Measurements from ENCODE around the gene TNFRSF13B.
"Not testable (repeated sequence)": the region's sequence is repeated elsewhere in the genome, so short reads cannot be mapped to it uniquely, and the experiment has no call there.

TNFRSF13B gene

DNA sequence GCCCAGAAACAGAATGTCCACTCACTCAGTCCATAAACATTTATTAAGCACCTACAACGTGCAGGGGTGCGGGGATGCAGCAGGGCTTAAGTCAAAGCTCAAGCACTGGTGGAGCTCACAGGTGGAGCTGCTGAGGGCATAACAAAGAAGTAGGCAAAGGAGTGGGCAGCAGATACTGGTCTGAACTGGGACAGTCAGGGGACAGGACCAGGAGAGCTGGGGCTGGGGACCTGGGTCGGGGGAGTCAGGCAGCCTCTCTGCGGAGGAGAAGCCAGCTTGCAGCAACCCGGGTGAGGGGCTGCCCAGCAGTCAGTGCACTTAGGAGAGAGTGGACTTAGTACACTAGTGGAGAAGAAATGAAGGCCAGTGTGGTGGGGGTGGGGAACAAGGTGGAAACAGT lies 10.0 kb upstream of the TNFRSF13B start:
- Histone ChIP-seq H4K20me1 (ENCODE audit: insufficient read depth, low read length) (no peaks in the 10 kb centered on the region), H3K4me1 (ENCODE audit: low read length) (peaks cover 94% of the 10 kb centered on the region), H3K36me3 (replicated peaks; ENCODE audit: low read depth, low read length) (no peaks in the 10 kb centered on the region), H3K27ac (ENCODE audit: low read length) (no peak overlapping the region), H3K4me2 (ENCODE audit: low read length) (no peak overlapping the region), H3K4me3 (ENCODE audit: low read length) (no peak overlapping the region), H3K79me2 (ENCODE audit: low read length) (no peaks in the 10 kb centered on the region), H3K9me3 (ENCODE audit: insufficient read depth, low read length) (no peaks in the 10 kb centered on the region), H3K27me3 (ENCODE audit: low read depth, low read length) (no peaks in the 10 kb centered on the region), H2AFZ (ENCODE audit: low read depth, low read length) (no peak overlapping the region), H3K9ac (ENCODE audit: low read length) (no peak overlapping the region)
- TF ChIP-seq CTCF (IDR thresholded peaks at IDR 0.05; ENCODE audit: low read depth, low read length) (no peak), EZH2phosphoT487 (IDR thresholded peaks at IDR 0.05; ENCODE audit: low read depth) (no peak)

- Histone ChIP-seq H3K4me1 (ENCODE audit: low read length) (peaks cover 93% of the 10 kb centered on the region), H3K9me3 (ENCODE audit: insufficient read depth, low read length) (no peaks in the 10 kb centered on the region), H2AFZ (ENCODE audit: low read depth, low read length) (no peak overlapping the region; the same call in 1 of the 2 replicates), H3K4me3 (ENCODE audit: low read length) (peak overlapping the region; percentile 37; the same call in 1 of the 2 replicates), H3K27ac (ENCODE audit: low read length) (peak overlapping the region; percentile 46), H3K4me2 (ENCODE audit: low read length) (peak overlapping the region; percentile 56), H4K20me1 (ENCODE audit: insufficient read depth, low read length) (no peaks in the 10 kb centered on the region), H3K27me3 (ENCODE audit: low read depth, low read length) (no peaks in the 10 kb centered on the region), H3K9ac (ENCODE audit: low read length) (peak overlapping the region; percentile 25; the same call in 1 of the 2 replicates), H3K79me2 (ENCODE audit: low read length) (no peaks in the 10 kb centered on the region), H3K36me3 (replicated peaks; ENCODE audit: low read depth, low read length) (no peaks in the 10 kb centered on the region)
- TF ChIP-seq CTCF (IDR thresholded peaks at IDR 0.05; ENCODE audit: low read depth, low read length) (no peak), EZH2phosphoT487 (IDR thresholded peaks at IDR 0.05; ENCODE audit: low read depth) (no peak)
Observed at GRCh38 chr17:16980813-16981731, 9.2 kb upstream of the TNFRSF13B start.

DNA sequence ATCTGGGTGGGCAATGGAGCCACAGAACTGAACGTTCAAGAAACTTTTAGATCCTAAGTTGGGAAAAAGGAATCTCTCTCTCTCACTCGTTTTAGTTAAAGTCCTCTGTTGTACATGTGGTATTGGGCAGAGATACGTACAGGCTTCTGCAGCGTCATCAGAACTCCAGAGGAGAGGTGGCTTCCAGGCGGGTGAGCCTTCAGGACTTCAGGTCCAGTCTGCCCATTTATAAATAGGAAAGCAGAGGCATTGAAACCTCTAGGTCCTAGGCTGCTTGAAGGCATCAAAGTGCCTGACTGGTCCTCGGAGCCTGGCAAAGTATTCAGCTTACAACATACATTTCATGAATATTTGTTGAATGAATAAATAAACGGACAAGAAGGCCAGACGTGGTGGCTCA lies 8.1 kb upstream of the TNFRSF13B start:
- Histone ChIP-seq H3K36me3 (replicated peaks; ENCODE audit: low read depth, low read length) (no peaks in the 10 kb centered on the region), H3K4me2 (ENCODE audit: low read length) (peak overlapping the region; percentile 16; the same call in 1 of the 2 replicates), H3K4me1 (ENCODE audit: low read length) (peaks cover 93% of the 10 kb centered on the region), H3K79me2 (ENCODE audit: low read length) (no peaks in the 10 kb centered on the region), H3K9ac (ENCODE audit: low read length) (no peak overlapping the region), H3K9me3 (ENCODE audit: insufficient read depth, low read length) (no peaks in the 10 kb centered on the region), H2AFZ (ENCODE audit: low read depth, low read length) (no peak overlapping the region), H4K20me1 (ENCODE audit: insufficient read depth, low read length) (no peaks in the 10 kb centered on the region), H3K27me3 (ENCODE audit: low read depth, low read length) (no peaks in the 10 kb centered on the region), H3K27ac (ENCODE audit: low read length) (no peak overlapping the region), H3K4me3 (ENCODE audit: low read length) (no peak overlapping the region)
- TF ChIP-seq CTCF (IDR thresholded peaks at IDR 0.05; ENCODE audit: low read depth, low read length) (no peak), EZH2phosphoT487 (IDR thresholded peaks at IDR 0.05; ENCODE audit: low read depth) (no peak)

- H3K9me3 ChIP-seq (ENCODE audit: insufficient read depth, low read length); H4K20me1 ChIP-seq (ENCODE audit: insufficient read depth, low read length); H3K27me3 ChIP-seq (ENCODE audit: low read depth, low read length); H3K79me2 ChIP-seq (ENCODE audit: low read length); H3K4me3 ChIP-seq (ENCODE audit: low read length); H2AFZ ChIP-seq (ENCODE audit: low read depth, low read length); H3K36me3 ChIP-seq (replicated peaks; ENCODE audit: low read depth, low read length): not testable (repeated sequence)
- H3K4me1 ChIP-seq (ENCODE audit: low read length) = peaks cover 95% of the 10 kb centered on the region
- peak overlapping the region; percentile 86; the same call in 1 of the 2 replicates for H3K9ac ChIP-seq (ENCODE audit: low read length)
- H3K4me2 ChIP-seq (ENCODE audit: low read length) = peak overlapping the region; percentile 86; the same call in 1 of the 2 replicates
- H3K27ac ChIP-seq (ENCODE audit: low read length) = peak overlapping the region; percentile 99
Observed at GRCh38 chr17:16979237-16979823, 7.4 kb upstream of the TNFRSF13B start.

Data from OCI-LY3 (cell line).